22Rv1 (cell line): ENCODE measurements around the gene PNLIPRP1.

Experiments used
- CTCF ChIP-seq: fragments of 450-650 bp; IDR thresholded peaks from 2 replicates; pipeline ENCODE4 v1.5.1; 2017; ENCODE audit warnings: mild to moderate bottlenecking
- ZFX ChIP-seq: fragments of 450-650 bp; IDR thresholded peaks from 2 replicates; pipeline ENCODE4 v1.6.1; 2017; ENCODE audit warnings: antibody characterized with exemption, borderline replicate concordance

GRCh38 chr10:116545756-116546155 is 45.0 kb upstream of the PNLIPRP1 start, which contains the start of gene PNLIP:
- no peak for TF ChIP-seq CTCF
- no peak for TF ChIP-seq ZFX
